Measurements from ENCODE around the gene BCAS3.

Gene BCAS3

GRCh38 chr17:61280338-61280737, 602.7 kb downstream of the BCAS3 start:
- no peak for DNase-seq

DNA sequence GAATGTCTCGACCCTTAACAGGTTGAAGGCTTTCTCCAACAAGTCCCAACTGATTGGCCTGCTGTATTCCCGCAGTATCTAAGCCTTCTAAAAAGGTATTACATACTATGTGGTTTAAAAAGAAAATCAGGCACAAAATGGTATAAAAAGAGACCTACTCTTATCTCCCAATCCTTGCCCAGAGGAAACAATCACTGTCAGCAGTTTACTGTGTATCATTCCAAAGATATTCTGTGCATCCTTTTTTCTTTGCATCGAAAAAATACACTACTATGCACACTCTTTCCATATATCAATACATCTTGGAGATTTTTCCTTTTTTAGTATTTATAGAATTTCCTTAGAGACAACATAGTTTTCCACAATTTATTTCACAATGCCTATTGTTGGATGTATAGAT, 603.2 kb downstream of the BCAS3 start:
- no peak for DNase-seq

DNA sequence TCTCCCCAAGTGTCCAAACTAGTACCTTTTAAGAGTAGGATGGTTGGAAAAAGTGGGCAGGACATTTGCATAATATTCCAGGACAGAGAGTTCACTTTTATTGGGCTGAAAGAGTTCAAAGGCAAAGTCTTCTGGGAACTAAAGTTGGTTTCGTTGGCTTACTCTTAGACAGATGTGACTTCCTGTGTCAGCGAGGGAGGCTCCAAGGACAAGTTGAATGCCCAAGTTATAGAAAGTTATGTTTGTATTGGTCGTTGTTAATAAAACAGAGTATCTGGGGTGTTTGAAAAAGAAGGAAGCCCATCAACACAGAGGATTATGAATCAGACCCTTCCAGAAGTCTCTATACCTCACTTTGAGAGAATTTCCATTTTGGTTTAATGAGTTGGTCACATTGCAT, 604.7 kb downstream of the BCAS3 start:
- no peak for DNase-seq

DNA sequence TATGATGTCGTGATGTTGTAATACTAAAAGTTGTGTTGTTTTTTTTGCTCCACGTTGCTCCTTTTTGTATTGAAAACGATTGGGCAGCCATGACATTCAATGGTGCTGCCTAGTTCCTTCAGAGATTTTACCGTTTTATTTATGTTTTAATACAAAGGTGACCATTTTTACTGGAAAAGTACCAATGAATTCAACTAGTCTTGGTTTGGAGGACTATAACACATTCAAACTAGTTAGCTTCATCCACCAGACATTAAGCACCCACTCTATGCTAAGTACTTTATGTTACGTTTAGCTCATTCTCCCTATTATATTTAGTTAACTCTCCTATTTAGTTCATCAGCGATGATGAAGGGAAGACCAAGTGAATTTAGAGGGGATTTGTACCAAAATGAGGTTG, 605.4 kb downstream of the BCAS3 start:
- no peak for DNase-seq

GRCh38 chr17:61284174-61284573, 606.5 kb downstream of the BCAS3 start:
- no peak for DNase-seq

DNA sequence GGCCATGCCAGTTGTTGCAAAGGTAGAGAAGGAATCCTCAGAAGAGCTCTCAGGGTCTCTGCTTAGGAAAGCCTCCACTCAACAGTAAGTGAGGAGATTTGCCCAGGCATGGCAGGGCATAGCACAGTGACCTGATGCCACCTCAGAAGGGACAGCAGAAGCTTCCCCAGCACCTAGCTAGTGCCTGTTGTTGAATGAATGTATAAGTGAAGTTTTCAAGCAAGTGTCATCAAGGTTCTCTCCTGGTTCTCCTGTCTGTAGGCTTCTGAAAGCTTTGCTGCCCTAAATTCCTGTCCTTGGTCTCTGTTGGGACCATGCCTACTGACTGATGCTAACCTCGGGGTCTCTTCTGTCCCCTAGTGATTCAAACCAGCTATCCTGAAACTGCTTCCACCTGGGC, 607.1 kb downstream of the BCAS3 start:
- no peak for DNase-seq

DNA sequence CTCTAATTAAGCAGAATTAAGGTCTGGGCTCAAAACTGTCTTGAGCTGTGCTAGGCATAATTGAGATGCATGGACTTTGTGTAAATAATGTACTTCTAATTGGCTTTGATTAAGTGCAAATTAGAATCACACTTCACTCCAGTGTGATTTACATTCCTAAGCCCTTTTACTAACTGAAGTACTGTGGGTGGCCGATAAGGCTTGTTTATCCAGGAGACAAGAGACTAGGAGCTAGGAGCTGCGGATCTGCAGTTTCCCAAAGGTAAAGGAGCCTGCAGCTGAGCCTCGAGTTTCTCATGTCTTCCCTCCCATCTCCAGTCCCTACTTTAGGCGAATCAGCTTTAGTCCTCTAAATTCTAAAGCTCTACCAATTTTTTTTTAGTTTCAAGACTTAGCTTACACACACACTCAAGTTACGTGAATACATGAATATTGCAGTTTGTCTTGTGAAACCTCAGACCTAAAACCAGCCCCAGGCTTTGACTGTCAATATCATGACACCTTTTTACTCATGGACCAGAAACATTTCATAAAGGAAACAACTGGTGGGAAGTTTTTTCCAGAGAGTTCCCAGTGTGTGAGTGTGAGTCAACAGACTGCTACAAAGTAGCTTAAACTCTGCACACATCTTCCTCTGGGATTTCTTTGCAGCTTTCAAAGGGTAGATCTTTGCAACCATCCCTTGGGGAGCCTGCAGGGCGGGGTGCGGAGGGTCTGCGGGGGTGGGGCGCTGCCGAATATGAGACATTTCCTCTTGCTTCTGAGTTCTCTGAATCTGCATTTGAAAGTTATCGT, 608.1 kb downstream of the BCAS3 start:
- DNase-seq = no peak

DNA sequence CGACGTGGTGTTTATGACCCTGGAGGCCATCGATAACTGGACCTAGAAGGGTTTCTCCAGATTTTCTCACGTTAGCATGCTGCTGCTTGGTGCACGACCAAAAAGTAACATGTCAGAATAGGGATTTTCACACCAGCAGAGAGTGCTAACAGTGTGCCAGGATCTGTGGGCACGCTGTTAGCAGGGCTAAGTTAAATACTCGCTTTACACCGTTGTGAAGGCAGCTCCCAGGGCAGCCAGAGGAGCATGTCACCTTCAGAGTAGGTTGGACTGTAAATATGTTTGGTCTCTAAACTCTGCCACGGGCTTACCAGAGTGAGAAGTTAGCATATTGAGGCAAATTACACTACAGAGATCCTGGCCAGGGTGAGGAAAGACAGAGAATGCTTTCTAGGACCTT, 608.8 kb downstream of the BCAS3 start:
- DNase-seq = no peak

DNA sequence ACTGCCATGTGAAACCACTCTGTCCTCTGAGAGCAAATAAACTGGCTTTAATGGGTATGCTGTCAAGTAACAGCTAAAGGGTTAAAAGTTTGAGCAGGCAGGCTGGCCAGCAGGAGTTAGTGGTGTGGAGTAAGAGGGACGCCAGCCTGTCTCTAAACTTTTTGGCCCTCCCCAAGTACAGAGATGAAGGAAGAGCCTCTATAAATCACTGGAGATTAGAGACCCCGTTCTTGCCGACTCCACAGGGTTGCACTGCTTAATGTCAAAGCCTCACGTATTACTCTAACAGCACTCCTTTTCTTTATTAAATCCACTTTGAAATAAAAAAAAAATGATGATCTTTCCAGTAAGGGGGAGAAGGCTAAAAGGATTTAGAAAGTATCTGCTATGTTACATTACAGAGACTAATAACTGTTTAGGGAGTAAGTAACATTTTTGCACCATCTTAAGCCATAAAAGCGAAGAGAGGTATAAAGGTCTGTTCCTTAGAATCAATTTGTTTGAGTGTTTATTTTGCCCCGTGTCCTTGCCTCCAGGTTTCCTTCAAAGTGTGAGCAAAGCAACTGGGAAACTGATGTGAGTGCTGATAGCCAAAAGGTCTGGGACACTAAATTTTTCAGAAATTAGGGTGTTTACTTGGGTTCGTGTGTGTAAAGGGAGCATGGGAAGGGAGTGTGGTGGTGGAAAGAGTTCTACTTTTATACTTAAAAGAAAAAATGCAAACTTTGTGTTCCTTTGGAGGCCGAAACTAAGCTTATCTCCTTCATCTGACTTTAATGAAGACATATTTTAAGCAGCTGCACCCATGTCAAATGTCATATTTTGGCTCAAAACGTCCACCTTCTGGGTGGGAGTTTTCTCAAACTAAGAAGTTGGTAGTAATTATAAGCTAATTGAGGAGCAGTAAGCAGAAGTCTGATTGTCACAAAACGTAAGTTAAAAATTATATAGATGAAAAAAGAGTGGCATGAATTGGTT, 612.0 kb downstream of the BCAS3 start:
- no peak for DNase-seq

- DNase-seq = no peak
These were observed 614.0 kb downstream of the BCAS3 start for GRCh38 chr17:61291451-61292285.

GRCh38 chr17:61294286-61294685, 616.6 kb downstream of the BCAS3 start:
- DNase-seq = no peak

DNA sequence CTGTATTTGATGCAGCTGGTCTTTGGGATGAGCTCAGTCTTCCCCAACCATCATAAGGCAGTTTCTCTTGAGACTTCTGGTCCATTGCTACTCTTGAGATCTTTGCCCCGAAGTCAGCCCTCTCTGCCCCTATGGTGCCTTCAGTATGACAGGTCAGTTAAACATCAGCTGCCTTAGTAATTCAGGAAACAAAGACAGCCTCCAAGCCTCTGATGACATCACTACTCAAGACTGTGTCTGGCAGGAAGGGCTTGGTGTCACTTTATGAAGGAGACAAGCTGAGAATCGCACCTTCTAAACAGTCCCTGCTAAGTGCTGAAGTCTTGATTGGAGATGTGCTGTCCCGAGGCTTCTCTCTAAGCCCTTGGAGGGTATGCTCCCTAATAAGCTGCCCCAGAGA, 617.1 kb downstream of the BCAS3 start:
- DNase-seq = no peak

GRCh38 chr17:61296058-61296457, 618.4 kb downstream of the BCAS3 start:
- no peak for DNase-seq

- no peak for DNase-seq
These were observed 622.2 kb downstream of the BCAS3 start for GRCh38 chr17:61299517-61300513.

- no peak for DNase-seq
These were observed 625.5 kb downstream of the BCAS3 start for GRCh38 chr17:61302953-61303816.

DNA sequence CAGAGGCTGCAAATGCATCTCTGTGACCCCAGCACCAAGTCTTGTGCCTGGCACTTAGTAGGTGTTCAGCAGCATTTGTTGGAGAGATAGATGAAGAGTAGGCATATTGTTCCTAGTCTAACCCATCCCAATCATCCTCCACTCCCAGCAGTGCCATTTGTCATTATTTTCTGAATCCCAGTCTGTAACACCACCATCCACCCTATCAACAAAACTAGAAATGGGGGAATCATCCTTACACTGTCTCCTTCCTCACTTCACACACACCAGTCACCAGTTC, 626.1 kb downstream of the BCAS3 start:
- no peak for DNase-seq

GRCh38 chr17:61305024-61305423, 627.4 kb downstream of the BCAS3 start:
- no peak for DNase-seq

DNA sequence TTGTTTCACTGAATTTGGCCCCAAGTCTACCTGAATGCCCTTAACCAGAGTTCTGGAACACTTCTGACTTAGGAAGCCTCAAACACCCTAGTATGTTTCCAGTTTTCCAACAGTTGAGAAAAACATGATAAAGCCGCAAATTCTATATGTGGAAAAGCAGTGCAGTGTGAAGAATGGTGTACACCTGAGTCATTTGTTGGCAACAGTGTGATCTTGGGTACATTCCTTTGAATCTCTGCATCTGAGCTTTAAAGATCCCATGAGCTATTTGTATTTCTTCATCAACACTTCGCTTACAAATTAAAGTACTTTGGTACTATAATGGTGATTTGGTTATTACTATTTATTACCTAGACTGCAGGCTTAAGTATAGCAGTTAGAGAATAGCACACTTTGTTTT, 628.4 kb downstream of the BCAS3 start:
- no peak for DNase-seq

DNA sequence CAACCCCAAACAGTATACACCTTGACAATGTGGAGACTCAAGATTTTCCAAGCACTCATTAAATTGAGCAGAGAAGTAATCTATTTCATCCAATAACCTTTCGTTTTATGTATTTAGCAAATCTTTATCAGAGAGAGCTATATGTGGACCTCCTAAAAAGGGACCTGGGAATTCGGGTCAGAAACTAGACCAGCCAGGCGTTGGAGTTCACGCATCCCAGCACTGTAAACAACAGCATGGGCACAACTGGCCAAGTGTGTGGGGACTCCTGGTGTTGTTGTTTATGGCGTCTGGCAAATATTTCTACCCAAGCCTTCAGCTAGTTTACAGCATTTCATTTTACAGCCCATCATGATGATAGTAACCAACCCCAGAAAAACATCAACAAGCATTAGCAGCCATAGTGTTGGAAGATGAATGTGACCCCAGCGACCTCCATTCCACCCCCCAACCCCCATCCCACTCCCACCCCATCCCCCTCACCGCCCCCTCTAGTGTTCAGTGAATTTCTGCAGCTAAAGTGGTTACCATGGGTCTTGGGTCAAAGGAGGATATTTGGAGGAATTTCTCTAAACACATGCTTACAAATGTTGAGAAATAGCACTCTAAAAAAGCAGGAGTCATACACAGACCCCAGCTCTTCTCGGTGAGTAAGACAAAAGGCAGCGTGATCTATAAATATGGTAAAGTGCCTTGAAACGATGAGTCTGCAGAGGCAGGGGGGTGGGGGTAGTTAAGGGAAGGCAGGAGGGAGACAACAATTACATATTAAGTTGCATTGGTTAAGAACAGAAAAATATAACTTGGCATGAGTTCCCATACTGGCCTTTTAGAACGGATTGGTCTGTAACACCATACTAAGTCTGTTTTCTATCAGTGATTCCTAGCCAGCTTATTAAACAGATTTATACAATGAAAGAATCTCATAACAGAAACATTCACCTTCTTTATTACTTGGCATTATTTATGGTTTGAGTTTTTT, 630.5 kb downstream of the BCAS3 start:
- no peak for DNase-seq

All from NCI-H1436 treated with DMSO at 0.1 percent for 48 hours (cell line).